Measurements from ENCODE around the gene CHMP1B. TPM values are rescaled to one million over a fixed set of nuclear protein-coding genes. Genes with fewer than 3 reads are reported as not detected.

Gene CHMP1B
- total RNA-seq, 1 experiment from 2014 or later: 38.7 TPM

DNA sequence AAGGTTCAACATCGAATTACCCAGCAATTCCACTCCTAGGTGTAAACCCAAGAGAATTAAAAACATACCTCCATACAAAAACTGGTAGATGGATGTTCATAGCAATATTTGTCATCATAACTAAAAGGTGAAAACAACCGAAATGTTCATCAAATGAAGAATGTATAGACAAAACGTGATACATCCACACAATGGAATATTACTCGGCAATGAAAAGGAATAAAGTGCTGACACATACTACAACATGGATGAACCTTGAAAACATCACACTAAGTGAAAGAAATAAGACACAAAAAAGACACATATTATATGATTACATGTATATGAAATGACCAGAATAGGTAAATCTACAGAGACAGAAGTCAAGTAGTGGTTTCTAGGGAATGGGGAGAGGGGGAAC lies 20.6 kb upstream of the CHMP1B start:
- H2BK5ac ChIP-seq (ENCODE audit: insufficient read length, low read length): no peak overlapping the region
- H3K9me3 ChIP-seq (ENCODE audit: control insufficient read depth, low read depth, low read length): no peaks in the 10 kb centered on the region
- Mint-ChIP-seq H3K27ac (no peak overlapping the region), H3K36me3 (ENCODE audit: insufficient read depth in 1 of 3, low read depth in 3 of 3) (peaks cover 3 to 6% (median 5%) of the 10 kb centered on the region in 3 experiments; a peak in 5 of 7 replicates), H3K9me3 (peaks cover 0 to 4% of the 10 kb centered on the region in 2 experiments; a peak in 1 of 5 replicates), H3K27me3 (ENCODE audit: low read depth) (no peaks in the 10 kb centered on the region), H3K4me3 (no peak overlapping the region), H3K4me1 (peaks cover 25 to 35% of the 10 kb centered on the region in 2 experiments)
- TF ChIP-seq, protein P1, sequence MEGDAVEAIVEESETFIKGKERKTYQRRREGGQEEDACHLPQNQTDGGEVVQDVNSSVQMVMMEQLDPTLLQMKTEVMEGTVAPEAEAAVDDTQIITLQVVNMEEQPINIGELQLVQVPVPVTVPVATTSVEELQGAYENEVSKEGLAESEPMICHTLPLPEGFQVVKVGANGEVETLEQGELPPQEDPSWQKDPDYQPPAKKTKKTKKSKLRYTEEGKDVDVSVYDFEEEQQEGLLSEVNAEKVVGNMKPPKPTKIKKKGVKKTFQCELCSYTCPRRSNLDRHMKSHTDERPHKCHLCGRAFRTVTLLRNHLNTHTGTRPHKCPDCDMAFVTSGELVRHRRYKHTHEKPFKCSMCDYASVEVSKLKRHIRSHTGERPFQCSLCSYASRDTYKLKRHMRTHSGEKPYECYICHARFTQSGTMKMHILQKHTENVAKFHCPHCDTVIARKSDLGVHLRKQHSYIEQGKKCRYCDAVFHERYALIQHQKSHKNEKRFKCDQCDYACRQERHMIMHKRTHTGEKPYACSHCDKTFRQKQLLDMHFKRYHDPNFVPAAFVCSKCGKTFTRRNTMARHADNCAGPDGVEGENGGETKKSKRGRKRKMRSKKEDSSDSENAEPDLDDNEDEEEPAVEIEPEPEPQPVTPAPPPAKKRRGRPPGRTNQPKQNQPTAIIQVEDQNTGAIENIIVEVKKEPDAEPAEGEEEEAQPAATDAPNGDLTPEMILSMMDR (conservative IDR thresholded peaks at IDR 0.05): no peak
- no peak overlapping the region for H3K4ac ChIP-seq (ENCODE audit: low read depth, low read length)
- no peak overlapping the region for H2BK120ac ChIP-seq (ENCODE audit: low read depth, low read length, poor library complexity, severe bottlenecking)
- no peak overlapping the region for H3K4me2 ChIP-seq (ENCODE audit: insufficient read depth, insufficient read length, low read length)
- H4K91ac ChIP-seq (ENCODE audit: insufficient read length, low read depth, low read length): no peak overlapping the region
- H3K79me2 ChIP-seq (ENCODE audit: insufficient read depth, low read length): no peaks in the 10 kb centered on the region
- no peak overlapping the region for H3K9ac ChIP-seq (ENCODE audit: extremely low read depth, insufficient read length, low read length)
- WGBS (ENCODE audit: extremely low coverage, insufficient read length, low lambda C conversion rate): no CpG with 5 or more reads among the region's 4 CpGs
- H2AK5ac ChIP-seq (ENCODE audit: insufficient read length, low read length): no peak overlapping the region
- H3K14ac ChIP-seq (ENCODE audit: insufficient read depth, low read length): no peak overlapping the region
- no peaks in the 10 kb centered on the region for H4K20me1 ChIP-seq (ENCODE audit: control insufficient read depth, insufficient read depth, insufficient read length)
- no peak overlapping the region for H3T11ph ChIP-seq (ENCODE audit: low read length)
- DNase-seq: no peak
- no peaks in the 10 kb centered on the region for H3K27me3 ChIP-seq (ENCODE audit: insufficient read depth, low read length)
- no peak overlapping the region for H2BK15ac ChIP-seq (ENCODE audit: low read depth, low read length)
- no peak overlapping the region for H2BK20ac ChIP-seq (ENCODE audit: low read depth, low read length, poor library complexity, severe bottlenecking)
- H4K5ac ChIP-seq (ENCODE audit: insufficient read length, low read depth, low read length): no peak overlapping the region
- no peak overlapping the region for H4K8ac ChIP-seq (replicated peaks; ENCODE audit: insufficient read length, low read depth, low read length)
- H3K4me1 ChIP-seq (ENCODE audit: insufficient read depth, low read length): peaks cover 6% of the 10 kb centered on the region; the same call in 1 of the 2 replicates
- H3K56ac ChIP-seq (ENCODE audit: insufficient read length, low read depth, low read length): no peak overlapping the region
- H3K23ac ChIP-seq (ENCODE audit: insufficient read length, low read depth, low read length): no peak overlapping the region
- H3K79me1 ChIP-seq (ENCODE audit: insufficient read depth, low read depth, low read length, poor library complexity, severe bottlenecking): no peaks in the 10 kb centered on the region
- H2AFZ ChIP-seq (ENCODE audit: low read length): no peak overlapping the region
- H3K18ac ChIP-seq (ENCODE audit: insufficient read length, low read depth, low read length): no peak overlapping the region
- H3K27ac ChIP-seq (ENCODE audit: insufficient read length, low read depth, low read length): no peak overlapping the region
- H2BK12ac ChIP-seq (ENCODE audit: insufficient read length, low read depth, low read length): no peak overlapping the region
- H3K23me2 ChIP-seq (ENCODE audit: insufficient read length, low read depth, low read length, poor library complexity, severe bottlenecking): no peaks in the 10 kb centered on the region
